GM12892 (cell line): ENCODE measurements around the gene SZT2.
"Not testable (repeated sequence)": the region's sequence is repeated elsewhere in the genome, so short reads cannot be mapped to it uniquely, and the experiment has no call there.

Experiments
- DNase-seq: peaks from one replicate; pipeline ENCODE4 v3.0.0; 2011; ENCODE audit not compliant: insufficient read length
- FAIRE-seq: peaks from 2 replicates; lab custom pipeline; 2011; peaks lifted over from hg19 to GRCh38; lab: Jason Lieb, UNC
- POLR2A ChIP-seq: IDR thresholded peaks from 2 replicates; pipeline ENCODE4 v1.6.1; 2011; ENCODE audit warnings: low read depth, low read length, control low read depth
- POLR2AphosphoS5 ChIP-seq: IDR thresholded peaks from 2 replicates; pipeline ENCODE4 v1.6.1; 2011; ENCODE audit warnings: low read depth, low read length, control low read depth
- TAF1 ChIP-seq: IDR thresholded peaks from 2 replicates; pipeline ENCODE4 v1.6.1; 2011; ENCODE audit warnings: low read depth, mild to moderate bottlenecking, control low read depth, low read length, borderline replicate concordance

The SZT2 gene

GRCh38 chr1:43402089-43402865 is 12.6 kb downstream of the SZT2 start:
- no peak for FAIRE-seq
- TF ChIP-seq TAF1 = no peak
- no peak for TF ChIP-seq POLR2A
- TF ChIP-seq POLR2AphosphoS5 = no peak

GRCh38 chr1:43404353-43404752 is 14.7 kb downstream of the SZT2 start:
- TF ChIP-seq POLR2AphosphoS5 = no peak
- no peak for TF ChIP-seq TAF1
- TF ChIP-seq POLR2A = no peak
- no peak for FAIRE-seq
- no peak for DNase-seq

More at GRCh38 chr1:43402089-43402865, 12.6 kb downstream of the SZT2 start:
- DNase-seq = no peak

GRCh38 chr1:43405219-43405875 is 15.6 kb downstream of the SZT2 start:
- no peak for FAIRE-seq

GRCh38 chr1:43405876-43406234 is 16.2 kb downstream of the SZT2 start:
- DNase-seq = no peak
- TF ChIP-seq POLR2AphosphoS5 = no peak
- no peak for TF ChIP-seq POLR2A
- no peak for TF ChIP-seq TAF1
- no peak for FAIRE-seq

More at GRCh38 chr1:43405219-43405875, 15.6 kb downstream of the SZT2 start:
- TF ChIP-seq POLR2A (no peak), POLR2AphosphoS5 (no peak), TAF1 (no peak)
- DNase-seq = no peak

- DNase-seq = no peak
- no peak for FAIRE-seq
- TF ChIP-seq TAF1 (no peak), POLR2A (no peak), POLR2AphosphoS5 (no peak)
Observed at GRCh38 chr1:43410571-43410970, 20.9 kb downstream of the SZT2 start.

- DNase-seq, FAIRE-seq: not testable (repeated sequence)
Observed at GRCh38 chr1:43413426-43413825, 23.7 kb downstream of the SZT2 start.

GRCh38 chr1:43414634-43415223 is 25.0 kb downstream of the SZT2 start:
- DNase-seq = no peak
- no peak for FAIRE-seq
- TF ChIP-seq TAF1 (no peak), POLR2A (no peak), POLR2AphosphoS5 (no peak)

- DNase-seq (no peak), FAIRE-seq (no peak)
- TF ChIP-seq POLR2AphosphoS5 (no peak), TAF1 (no peak), POLR2A (no peak)
Observed at GRCh38 chr1:43415901-43416300, 26.2 kb downstream of the SZT2 start.

GRCh38 chr1:43418858-43419257 is 29.2 kb downstream of the SZT2 start:
- DNase-seq = no peak
- no peak for TF ChIP-seq POLR2AphosphoS5
- TF ChIP-seq TAF1 = no peak
- no peak for TF ChIP-seq POLR2A
- no peak for FAIRE-seq

- no peak for TF ChIP-seq POLR2A
- TF ChIP-seq POLR2AphosphoS5 = no peak
- no peak for TF ChIP-seq TAF1
- FAIRE-seq (no peak), DNase-seq (no peak)
Observed at GRCh38 chr1:43419627-43420425, 30.1 kb downstream of the SZT2 start.

GRCh38 chr1:43420874-43421273 is 31.2 kb downstream of the SZT2 start:
- DNase-seq (no peak), FAIRE-seq (no peak)
- TF ChIP-seq POLR2A (no peak), POLR2AphosphoS5 (no peak), TAF1 (no peak)
